AG10803 (cell line): ENCODE data around the gene MSI2.

ENCODE experiments used
- DNase-seq: peaks from one replicate; pipeline ENCODE4 v3.0.0; 2010; ENCODE audit warnings: low read depth
- H3K4me3 ChIP-seq: 2 replicates; pipeline ENCODE4 v1.5.1; 2011; ENCODE audit warnings: mild to moderate bottlenecking, low read length, control low read depth
- TF ChIP-seq, protein P1 (sequence below): conservative IDR thresholded peaks from 2 replicates; pipeline ENCODE4 v1.5.1; 2011; ENCODE audit warnings: mild to moderate bottlenecking, low read length, control low read depth, inconsistent platforms

MSI2 gene

DNA sequence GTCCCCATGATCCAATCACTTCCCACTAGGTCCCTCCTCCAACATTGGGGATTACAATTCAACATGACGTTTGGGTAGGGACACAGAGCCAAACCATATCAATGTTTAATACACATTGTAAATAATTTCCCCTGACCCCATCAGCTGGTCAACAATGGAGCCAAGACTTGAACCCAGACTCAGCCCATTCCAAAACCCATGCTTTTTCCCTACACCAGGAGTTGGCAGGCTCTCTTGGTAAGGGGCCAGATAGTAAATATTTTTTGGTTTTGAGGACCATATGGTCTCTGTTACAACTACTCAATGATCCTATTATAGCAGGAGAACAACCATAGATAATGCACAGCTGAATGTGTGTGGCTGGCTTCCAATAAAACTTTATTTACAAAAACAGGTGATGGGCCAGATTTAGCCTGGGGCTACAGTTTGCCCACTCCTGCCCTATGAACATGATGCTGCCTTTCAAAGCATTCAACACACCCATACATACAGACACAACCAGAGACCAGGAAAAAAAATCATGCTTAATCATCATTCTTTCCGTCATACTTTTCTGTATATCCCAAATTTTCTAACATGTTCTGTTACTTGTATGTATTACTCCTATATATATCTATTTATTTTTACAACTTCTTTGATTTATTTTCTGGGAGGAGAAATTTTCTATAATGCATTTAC, 22.1 kb upstream of the MSI2 start:
- TF ChIP-seq, protein P1, sequence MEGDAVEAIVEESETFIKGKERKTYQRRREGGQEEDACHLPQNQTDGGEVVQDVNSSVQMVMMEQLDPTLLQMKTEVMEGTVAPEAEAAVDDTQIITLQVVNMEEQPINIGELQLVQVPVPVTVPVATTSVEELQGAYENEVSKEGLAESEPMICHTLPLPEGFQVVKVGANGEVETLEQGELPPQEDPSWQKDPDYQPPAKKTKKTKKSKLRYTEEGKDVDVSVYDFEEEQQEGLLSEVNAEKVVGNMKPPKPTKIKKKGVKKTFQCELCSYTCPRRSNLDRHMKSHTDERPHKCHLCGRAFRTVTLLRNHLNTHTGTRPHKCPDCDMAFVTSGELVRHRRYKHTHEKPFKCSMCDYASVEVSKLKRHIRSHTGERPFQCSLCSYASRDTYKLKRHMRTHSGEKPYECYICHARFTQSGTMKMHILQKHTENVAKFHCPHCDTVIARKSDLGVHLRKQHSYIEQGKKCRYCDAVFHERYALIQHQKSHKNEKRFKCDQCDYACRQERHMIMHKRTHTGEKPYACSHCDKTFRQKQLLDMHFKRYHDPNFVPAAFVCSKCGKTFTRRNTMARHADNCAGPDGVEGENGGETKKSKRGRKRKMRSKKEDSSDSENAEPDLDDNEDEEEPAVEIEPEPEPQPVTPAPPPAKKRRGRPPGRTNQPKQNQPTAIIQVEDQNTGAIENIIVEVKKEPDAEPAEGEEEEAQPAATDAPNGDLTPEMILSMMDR = no peak
- no peak overlapping the region for H3K4me3 ChIP-seq
- DNase-seq = no peak

DNA sequence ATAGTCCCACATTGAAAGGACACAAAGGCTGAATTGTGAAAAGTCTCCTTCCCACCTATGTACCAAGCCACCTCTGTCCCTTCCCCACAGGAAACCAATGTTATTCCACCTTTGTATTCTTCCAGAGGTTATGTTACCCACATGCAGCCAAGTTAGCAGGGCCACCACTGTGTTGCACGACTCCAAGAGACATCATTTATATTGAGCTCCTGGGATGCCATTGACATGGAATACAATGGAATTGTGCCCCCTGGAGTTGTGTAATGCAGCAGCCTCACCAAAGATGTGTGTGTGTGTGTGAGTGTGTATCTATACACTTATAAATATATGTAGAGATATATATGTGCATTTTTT, 21.6 kb upstream of the MSI2 start:
- DNase-seq = no peak
- no peak overlapping the region for H3K4me3 ChIP-seq
- TF ChIP-seq, protein P1 = no peak

DNA sequence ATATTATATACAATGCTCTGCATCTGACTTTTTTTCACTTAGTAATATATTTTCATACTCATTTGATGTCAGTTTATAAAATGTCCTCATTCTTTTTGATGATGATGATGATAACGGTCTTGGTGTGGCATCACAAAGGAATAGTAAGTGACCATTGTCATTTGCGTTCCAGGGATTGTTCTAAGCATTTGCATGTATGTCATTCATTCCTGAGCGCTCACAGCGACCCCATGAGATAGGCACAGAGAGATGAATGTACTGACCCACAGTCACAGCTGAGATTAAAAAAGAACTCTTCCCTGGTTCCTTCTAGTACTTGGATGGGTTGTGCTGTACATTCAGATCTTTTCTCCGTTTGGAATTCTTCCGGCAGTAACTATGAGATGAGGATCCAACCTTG, 21.2 kb upstream of the MSI2 start:
- TF ChIP-seq, protein P1 = no peak

DNA sequence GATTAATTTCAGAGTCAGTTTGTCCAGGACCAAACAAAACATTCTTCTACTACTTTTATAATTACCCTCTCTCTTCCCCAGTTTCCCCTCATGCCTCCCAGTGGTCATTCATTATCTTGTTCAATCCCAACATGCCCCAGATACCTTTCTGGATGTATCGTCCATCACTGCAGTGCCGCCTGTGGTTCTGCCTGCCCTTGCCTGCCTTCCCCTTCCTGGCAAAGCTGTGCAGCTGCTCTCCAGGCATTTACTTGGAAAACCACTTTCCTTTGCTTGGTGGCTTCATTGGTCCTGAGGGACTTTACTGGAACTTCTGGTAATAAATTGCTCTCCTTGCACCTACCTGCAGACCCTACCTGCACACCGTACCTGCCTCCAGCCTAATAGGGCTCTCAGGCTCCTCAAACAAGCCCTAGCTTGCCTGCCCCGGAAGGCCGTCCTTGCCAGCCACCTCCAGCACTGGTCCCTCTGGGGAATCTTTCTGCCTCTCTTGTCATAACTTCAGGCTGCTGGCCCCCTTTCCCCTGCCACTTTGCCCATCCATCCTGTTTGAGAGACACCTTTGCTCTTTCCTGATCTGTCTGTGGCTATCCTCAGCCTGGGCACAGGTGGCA, 19.5 kb upstream of the MSI2 start:
- no peak for DNase-seq
- TF ChIP-seq, protein P1 = no peak
- H3K4me3 ChIP-seq = no peak overlapping the region

More for the DNA sequence above, 21.2 kb upstream of the MSI2 start:
- no peak for DNase-seq
- H3K4me3 ChIP-seq = no peak overlapping the region

DNA sequence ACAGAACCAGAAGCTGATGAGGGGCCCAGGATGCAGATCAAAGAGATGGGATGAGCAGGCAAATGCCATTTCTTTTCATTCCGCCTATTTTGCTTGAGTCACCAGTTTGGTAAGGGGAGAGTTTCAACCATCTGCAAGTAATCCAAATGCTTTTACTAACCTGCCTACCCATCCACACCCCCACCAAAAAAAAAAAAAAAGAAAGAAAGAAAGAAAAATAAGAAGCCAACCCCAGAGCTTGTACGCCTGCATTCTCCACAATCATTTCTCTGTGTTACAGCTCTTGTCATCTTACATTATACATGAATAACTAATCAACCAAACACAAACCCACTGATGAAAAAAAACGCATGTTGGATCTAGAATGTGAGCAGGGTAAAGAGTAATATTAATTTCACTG, 15.7 kb upstream of the MSI2 start:
- no peak overlapping the region for H3K4me3 ChIP-seq
- DNase-seq = no peak
- TF ChIP-seq, protein P1 = no peak

DNA sequence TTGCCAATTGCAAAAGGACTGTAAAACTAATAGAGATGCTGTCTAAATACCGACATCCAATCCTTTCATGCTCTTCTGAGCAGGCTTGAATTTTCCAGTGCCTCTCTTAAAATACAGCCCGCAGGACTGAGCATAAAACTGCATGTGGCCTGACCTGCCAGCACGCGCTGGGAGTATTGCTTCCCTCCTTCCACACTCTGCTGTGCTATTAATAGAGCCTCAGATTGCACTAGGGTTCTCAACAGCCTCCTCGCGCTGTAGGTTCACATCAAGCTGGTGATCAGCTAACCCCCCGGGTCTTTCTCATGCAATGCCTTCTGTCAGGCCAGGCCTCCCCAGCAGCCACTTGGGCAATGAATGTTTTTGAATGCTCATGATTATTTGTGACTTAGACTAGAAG, 14.2 kb upstream of the MSI2 start:
- no peak for DNase-seq
- TF ChIP-seq, protein P1 = no peak
- H3K4me3 ChIP-seq = no peak overlapping the region

DNA sequence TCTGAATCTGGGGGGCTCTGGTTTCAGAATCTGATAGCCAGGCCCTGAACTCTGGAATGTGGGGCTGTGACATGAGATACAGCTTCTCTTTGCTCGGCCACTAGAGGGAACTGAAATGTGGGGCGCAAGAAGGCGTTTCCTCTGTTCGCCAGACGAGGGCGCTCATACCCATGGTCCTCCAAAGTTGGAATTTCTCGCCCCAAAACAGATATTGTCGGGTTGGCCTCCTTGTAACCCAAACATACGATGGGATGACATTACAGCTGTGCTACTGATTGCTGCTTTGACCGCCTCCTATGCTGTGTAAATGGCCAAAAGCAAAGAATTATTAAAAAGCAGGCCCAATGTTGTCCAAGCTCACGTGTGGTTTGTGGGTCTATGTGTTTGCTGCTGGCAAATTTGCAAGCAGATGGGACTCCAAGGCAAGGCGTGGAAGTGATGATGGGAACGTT, 13.1 kb upstream of the MSI2 start:
- TF ChIP-seq, protein P1 = peak; percentile 100
- DNase-seq = peak; percentile 60
- no peak overlapping the region for H3K4me3 ChIP-seq
